HL-60/S4 (cell line): Measurements from ENCODE around the gene TMEM165.

Source experiments
- in situ Hi-C: fragments of 300-500 bp; cut with MboI; formaldehyde crosslinking; loops from 2 replicates; pipeline ENCODE4 v1.14.3; 2022; ENCODE audit warnings: low sequenced_read_pairs

Gene TMEM165

DNA sequence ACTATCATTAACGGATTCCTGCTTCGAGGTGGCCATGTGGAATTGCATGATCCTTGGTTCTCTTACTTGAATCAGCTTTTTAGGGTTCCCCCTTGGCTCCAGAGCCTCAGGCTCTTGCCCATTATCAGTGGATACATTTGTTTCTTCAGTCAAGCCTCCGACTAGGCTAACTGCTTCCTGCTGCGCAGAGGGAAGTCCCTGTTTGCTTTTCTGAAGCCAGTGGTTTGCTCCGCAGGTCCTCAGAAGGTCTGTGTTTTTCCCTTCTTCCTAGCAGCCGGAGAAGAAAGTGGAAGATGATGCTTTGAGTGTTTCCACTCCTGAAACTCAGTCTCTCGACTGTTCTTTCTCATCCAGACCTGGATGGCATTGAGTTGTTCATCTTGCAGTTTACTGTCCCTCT, 29.1 kb upstream of the TMEM165 start:
- in situ Hi-C loops, result no loop called here

GRCh38 chr4:55367084-55367722, 28.6 kb upstream of the TMEM165 start:
- in situ Hi-C loops, result no loop called here

DNA sequence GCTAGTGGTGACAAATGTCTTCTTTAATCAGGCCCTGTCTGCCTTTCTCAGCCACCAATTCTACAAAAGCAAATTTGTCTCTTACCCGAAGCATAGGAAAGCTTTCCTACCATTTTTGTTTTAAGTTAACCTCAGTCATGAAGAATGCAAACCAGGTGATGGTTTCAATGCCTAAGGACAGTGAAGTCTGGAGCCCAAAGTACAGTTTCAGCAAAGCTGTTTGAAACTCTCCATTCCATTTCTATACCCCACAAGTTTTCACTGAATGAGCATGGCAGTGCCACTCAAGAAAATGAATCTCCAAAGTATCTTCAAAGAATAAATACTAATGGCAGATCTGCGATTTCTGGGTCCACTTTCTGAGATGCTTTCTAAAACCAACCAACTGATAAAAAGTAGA, 25.8 kb upstream of the TMEM165 start:
- in situ Hi-C loops, result no loop called here

GRCh38 chr4:55372259-55372658, 23.5 kb upstream of the TMEM165 start:
- in situ Hi-C loops, result no loop called here

GRCh38 chr4:55373461-55373860, 22.3 kb upstream of the TMEM165 start:
- in situ Hi-C loops, result no loop called here

- in situ Hi-C loops, result no loop called here
Measured at GRCh38 chr4:55376698-55377097, 19.1 kb upstream of the TMEM165 start.

- in situ Hi-C loops, result no loop called here
Measured at GRCh38 chr4:55378617-55379467, 16.9 kb upstream of the TMEM165 start.

- in situ Hi-C loops, result no loop called here
Measured at GRCh38 chr4:55380576-55380975, 15.2 kb upstream of the TMEM165 start.

DNA sequence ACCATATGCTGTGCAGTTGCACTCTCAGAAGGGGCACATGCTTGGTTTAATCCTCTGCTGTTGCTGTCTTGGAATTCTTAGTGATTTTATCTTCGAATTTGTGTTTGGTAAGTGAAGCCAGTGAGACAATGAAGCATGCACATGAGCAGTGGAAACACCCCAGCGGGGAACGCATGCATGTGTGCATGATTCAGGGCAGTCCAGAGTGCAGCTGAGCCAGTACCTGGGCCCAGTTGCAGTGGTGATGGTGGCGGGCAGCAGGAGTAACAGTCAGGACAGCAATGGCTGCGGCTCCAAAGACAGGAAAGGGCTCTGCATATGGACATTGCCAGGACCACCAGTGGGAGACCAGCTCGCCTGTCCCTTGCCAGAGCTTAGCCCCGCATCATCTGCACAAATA, 14.3 kb upstream of the TMEM165 start:
- in situ Hi-C loops, result no loop called here

- in situ Hi-C loops, result no loop called here
Measured at GRCh38 chr4:55382488-55383003, 13.2 kb upstream of the TMEM165 start.

DNA sequence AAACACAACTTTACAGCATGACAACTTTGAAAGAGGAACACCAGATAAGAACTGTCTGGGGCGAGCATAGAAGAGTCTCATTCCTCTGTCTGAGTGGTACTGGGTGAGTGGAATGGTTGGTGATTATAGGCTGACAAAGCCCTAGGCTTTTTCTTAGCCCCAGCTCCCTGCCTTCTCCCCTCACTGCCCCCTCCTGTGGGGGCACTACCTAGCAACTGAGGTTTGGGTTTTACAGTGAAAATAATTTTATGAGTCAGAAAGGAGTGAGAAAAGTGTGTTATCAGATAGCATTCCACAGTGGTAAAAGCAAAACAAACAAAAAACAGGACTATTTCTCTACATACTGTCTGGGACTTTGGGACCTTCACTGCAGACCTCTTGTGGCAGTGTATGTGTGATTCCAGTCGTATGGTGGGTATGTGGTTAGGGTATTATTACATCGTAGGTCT, 10.5 kb upstream of the TMEM165 start:
- in situ Hi-C loops, result no loop called here

GRCh38 chr4:55386073-55386472, 9.7 kb upstream of the TMEM165 start:
- in situ Hi-C loops, result no loop called here

GRCh38 chr4:55386840-55387239, 8.9 kb upstream of the TMEM165 start:
- in situ Hi-C loops, result no loop called here

- in situ Hi-C loops, result no loop called here
Measured at GRCh38 chr4:55393461-55394320, 2.1 kb upstream of the TMEM165 start.

DNA sequence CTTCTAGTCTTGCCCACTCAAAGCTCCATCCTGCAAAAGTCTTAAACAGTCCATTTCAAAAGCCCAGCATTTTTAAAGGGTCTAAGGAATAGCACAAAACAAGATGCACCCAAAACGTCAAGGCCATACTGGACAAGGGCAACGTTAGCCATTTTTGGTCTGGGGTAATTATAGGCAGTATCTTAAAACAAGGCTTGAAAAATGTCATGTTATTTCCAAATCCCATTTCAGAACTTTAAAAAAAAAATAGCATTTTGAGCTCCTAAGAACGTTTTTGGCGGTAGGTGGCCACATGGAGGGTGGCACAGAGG, 584 bp upstream of the TMEM165 start:
- in situ Hi-C loops, result no loop called here

DNA sequence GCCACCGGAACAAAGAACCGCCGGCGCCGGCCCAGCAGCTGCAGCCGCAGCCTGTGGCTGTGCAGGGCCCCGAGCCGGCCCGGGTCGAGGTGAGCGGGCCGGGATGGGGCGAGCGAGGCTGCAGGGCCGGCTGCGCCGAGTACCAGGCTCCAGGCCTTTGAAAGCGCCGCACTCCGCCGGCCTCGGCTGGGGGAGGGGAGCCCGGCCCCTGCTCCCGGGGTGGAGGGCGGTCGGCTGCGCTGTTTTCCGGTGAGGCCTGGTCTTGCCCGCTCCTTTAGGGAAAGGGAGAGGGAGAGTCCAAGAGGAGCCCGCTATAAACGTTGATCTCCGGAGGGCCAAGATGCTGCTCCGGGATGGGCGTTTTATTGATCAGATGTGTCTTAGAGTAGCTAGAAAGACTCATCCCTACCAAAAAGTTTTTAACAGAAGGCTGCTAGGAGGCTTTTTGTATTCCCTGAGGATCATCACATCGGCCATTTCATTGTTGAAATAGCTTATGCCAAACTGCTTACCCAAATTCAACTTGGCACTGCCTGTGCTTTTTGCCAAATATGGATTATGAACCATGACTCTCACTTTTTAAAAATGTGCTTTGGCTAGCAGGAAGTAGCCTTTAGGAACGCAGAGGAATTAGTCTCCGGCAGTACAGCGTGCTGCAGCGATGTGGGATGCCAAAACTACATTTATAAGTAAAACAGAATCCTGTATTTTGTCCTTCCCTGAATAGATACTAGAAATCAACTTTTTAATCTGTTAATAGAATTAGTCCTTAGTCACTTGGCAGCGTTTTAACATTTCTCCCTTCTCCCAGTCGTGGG, 760 bp downstream of the TMEM165 start:
- in situ Hi-C loops, result no loop called here

DNA sequence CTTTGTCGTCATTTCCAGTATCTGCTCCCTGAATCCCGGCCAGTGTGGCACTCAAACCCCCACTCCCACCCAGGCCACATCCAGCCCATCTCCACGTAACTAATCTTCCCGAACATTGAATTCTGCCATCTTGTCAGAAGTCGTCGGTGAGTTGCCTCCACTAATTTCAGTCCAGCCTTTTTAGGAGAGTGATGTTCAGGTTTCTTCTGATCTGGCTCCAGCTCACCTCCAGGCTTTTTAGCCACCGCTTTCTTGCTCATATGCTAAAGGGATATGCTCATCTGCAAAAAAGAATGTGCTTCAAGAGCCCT, 1.3 kb downstream of the TMEM165 start:
- in situ Hi-C loops, result no loop called here

GRCh38 chr4:55397520-55398321, 2.0 kb downstream of the TMEM165 start:
- in situ Hi-C loops, result no loop called here

- in situ Hi-C loops, result no loop called here
Measured at GRCh38 chr4:55398461-55398860, 2.7 kb downstream of the TMEM165 start.

DNA sequence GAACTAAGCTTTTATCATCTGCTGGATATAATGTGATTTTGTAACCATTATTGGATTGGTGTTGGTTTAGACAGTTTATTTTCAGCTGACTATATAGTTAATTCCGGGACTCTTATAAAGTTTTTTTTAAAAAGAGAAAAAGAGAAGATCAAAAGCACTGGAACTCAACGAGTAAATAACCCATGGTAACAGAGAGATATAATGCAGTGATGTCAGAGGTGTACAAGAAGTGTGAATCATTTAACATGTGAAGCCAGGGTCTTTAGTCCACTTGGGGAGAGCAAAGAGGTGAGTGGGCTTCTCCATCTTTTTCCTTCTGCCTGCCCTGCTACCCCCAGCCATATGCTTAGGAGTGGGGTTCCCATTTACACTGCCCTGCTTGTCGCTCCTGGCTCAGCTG, 3.2 kb downstream of the TMEM165 start:
- in situ Hi-C loops, result no loop called here
